ENCODE results near the gene RCL1. TPM values are rescaled to one million over a fixed set of nuclear protein-coding genes. Genes with fewer than 3 reads are reported as not detected.
A peak's percentile ranks its signal among the peaks of the same experiment; 100 is the strongest.

Gene RCL1
- total RNA-seq, 2 donors from 2014 or later: 27.0 to 49.4 TPM

DNA sequence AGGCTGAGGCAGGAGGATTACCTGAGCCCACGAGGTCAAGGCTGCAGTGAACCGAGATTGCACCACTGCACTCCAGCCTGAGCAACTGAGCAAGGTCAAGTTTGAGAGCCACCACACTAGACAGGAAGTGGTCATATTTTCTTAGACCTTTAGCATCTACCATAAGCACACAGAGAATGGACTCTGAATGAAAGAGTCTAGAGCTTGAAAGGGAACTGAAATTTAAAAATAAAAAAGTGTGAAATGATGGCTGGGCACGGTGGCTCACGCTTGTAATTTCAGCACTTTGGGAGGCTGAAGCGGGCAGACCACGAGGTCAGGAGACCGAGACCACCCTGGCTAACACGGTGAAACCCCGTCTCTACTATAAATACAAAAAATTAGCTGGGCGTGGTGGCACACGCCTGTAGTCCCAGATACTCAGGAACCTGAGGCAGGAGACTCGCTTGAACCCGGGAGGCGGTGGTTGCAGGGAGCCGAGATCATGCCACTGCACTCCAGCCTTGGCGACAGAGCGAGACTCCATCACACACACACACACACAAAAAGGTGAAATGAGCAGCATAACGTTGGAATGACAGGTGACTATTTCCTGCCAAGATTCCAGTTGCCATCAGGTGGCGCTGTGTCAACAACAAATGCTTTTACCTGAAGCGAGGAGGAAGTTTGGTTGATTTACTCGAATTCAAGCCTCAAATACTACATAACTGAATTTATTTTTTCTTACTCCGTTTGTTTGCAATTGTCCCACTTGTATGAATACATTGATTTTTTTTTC is 30.4 kb upstream of the RCL1 start:
- peak; percentile 82 to 90 (median 86) for DNase-seq
- ATAC-seq: peak; percentile 87
- no peaks in the 10 kb centered on the region for H3K27me3 ChIP-seq
- intact Hi-C loops (cut with DNase I): loop anchor here (10.0 kb wide), 1 partner anchor 233 kb away; no protein-coding TSS in a partner anchor
- peak overlapping the region in 3 of 4 donors; percentile 3 to 75 (median 32) for H3K27ac ChIP-seq
- peaks cover 12% of the 10 kb centered on the region for H3K4me1 ChIP-seq
- no peak overlapping the region for H3K4me3 ChIP-seq
- TF ChIP-seq POLR2A (IDR thresholded peaks at IDR 0.05): no peak
- TF ChIP-seq, protein P1, sequence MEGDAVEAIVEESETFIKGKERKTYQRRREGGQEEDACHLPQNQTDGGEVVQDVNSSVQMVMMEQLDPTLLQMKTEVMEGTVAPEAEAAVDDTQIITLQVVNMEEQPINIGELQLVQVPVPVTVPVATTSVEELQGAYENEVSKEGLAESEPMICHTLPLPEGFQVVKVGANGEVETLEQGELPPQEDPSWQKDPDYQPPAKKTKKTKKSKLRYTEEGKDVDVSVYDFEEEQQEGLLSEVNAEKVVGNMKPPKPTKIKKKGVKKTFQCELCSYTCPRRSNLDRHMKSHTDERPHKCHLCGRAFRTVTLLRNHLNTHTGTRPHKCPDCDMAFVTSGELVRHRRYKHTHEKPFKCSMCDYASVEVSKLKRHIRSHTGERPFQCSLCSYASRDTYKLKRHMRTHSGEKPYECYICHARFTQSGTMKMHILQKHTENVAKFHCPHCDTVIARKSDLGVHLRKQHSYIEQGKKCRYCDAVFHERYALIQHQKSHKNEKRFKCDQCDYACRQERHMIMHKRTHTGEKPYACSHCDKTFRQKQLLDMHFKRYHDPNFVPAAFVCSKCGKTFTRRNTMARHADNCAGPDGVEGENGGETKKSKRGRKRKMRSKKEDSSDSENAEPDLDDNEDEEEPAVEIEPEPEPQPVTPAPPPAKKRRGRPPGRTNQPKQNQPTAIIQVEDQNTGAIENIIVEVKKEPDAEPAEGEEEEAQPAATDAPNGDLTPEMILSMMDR (IDR thresholded peaks at IDR 0.05): peak; percentile 69 to 96 (median 91)
- H3K9me3 ChIP-seq: no peaks in the 10 kb centered on the region
- no peaks in the 10 kb centered on the region for H3K36me3 ChIP-seq (replicated peaks in 1 of 2; ENCODE audit: insufficient read depth in 1 of 2, low read depth in 2 of 2)
- 15 to 16% methylated on average over 22 of the region's 22 CpGs for WGBS, 2 donors

DNA sequence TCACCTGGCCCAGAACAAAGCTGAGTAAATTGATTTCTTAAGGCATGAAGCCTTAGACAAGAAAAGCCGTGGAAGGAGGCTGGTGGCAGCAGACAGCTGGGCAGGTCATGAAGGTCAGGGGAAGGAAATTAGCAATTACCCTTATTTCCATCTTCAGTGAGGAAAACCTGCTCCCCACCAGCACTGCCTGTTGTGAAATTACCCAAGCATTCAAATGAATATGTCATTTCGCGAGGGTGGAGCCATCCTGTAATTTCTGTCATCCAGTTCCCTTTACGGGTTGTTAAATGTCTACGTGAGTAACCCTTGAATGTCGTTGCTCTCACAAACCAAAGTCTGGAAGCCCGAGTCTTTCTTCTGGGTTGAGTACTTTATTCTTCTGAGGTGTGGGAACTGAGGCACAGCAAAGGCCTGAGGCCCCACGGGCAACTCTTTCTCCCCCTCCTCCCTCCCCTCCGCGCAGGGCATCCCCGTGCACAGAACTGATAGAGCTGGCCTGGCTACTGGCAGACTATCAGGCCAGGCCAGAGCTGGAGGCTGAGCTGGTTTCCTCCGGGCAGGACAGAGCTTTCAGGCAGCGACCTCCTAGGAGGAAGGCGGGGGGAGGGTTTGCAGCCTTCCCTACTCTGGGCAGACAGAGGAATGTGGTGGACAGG is 29.7 kb upstream of the RCL1 start:
- Histone ChIP-seq H3K27ac (peak overlapping the region in 3 of 4 donors; percentile 3 to 75 (median 32)), H3K4me3 (no peak overlapping the region), H3K36me3 (replicated peaks in 1 of 2; ENCODE audit: insufficient read depth in 1 of 2, low read depth in 2 of 2) (no peaks in the 10 kb centered on the region), H3K4me1 (peaks cover 12% of the 10 kb centered on the region), H3K9me3 (no peaks in the 10 kb centered on the region), H3K27me3 (no peaks in the 10 kb centered on the region)
- TF ChIP-seq, protein P1 (IDR thresholded peaks at IDR 0.05): no peak
- TF ChIP-seq POLR2A (IDR thresholded peaks at IDR 0.05): no peak
- DNase-seq: peak in 1 of 4 donors; percentile 57
- intact Hi-C loops (cut with DNase I): loop anchor here (10.0 kb wide), 1 partner anchor 232 kb away; no protein-coding TSS in a partner anchor
- WGBS, 2 donors: 42 to 44% methylated on average over 13 to 14 of the region's 14 CpGs
- ATAC-seq: peak; percentile 29

DNA sequence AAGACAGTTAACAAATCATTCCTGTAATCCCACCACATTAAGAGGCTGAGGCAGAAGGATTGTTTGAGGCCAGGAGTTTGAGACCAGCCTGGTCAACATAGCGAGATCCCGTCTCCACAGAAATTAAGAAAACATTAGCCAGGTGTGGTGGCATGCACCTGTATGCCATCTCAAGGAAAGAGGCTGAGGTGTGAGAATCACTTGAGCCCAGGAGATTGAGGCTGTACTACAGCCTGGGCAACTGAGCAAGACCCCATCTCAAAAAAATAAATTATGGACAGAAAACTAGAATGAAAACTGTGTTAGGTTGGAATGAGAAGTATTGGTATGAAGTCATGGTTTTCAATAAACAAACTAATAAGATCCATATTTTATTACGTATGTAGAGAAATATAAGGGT is 28.7 kb upstream of the RCL1 start:
- Histone ChIP-seq H3K4me1 (peaks cover 12% of the 10 kb centered on the region), H3K9me3 (no peaks in the 10 kb centered on the region), H3K36me3 (replicated peaks in 1 of 2; ENCODE audit: insufficient read depth in 1 of 2, low read depth in 2 of 2) (no peaks in the 10 kb centered on the region), H3K27me3 (no peaks in the 10 kb centered on the region), H3K4me3 (no peak overlapping the region), H3K27ac (no peak overlapping the region)
- TF ChIP-seq POLR2A (IDR thresholded peaks at IDR 0.05): no peak
- TF ChIP-seq, protein P1 (IDR thresholded peaks at IDR 0.05): no peak
- intact Hi-C loops (cut with DNase I): loop anchor here (10.0 kb wide), 1 partner anchor 231 kb away; no protein-coding TSS in a partner anchor
- no peak for DNase-seq
- ATAC-seq: no peak
- 58 to 68% methylated on average over 3 of the region's 3 CpGs for WGBS, 2 donors

DNA sequence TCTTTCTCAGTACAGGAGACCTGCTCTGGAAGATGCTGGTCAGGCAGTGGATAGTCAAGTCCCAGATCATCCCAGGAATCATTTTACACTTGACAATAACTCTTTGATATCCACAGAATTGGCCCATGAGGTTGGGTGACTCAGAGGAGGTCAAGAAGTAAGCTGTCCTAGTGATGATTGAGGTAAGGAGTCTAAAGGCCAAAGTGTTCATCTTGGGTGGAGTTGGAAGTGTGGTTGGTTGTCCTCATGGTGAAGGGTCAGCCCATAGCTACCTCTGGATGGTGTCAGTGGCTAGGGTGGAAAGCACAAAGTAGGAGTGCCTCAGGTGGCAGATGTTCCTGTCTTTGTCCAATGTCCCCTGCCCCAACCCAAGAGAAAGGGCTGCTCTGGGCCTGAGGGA is 24.1 kb upstream of the RCL1 start:
- no peaks in the 10 kb centered on the region for H3K36me3 ChIP-seq (replicated peaks in 1 of 2; ENCODE audit: insufficient read depth in 1 of 2, low read depth in 2 of 2)

More for the DNA sequence above, 24.1 kb upstream of the RCL1 start:
- no peak overlapping the region for H3K27ac ChIP-seq
- H3K27me3 ChIP-seq: no peaks in the 10 kb centered on the region
- intact Hi-C loops (cut with DNase I): loop anchor here (10.0 kb wide), 1 partner anchor 226 kb away; no protein-coding TSS in a partner anchor
- no peaks in the 10 kb centered on the region for H3K4me1 ChIP-seq
- no peak overlapping the region for H3K4me3 ChIP-seq
- DNase-seq (no peak), ATAC-seq (no peak)
- no peaks in the 10 kb centered on the region for H3K9me3 ChIP-seq
- no peak for TF ChIP-seq POLR2A (IDR thresholded peaks at IDR 0.05)
- TF ChIP-seq, protein P1 (IDR thresholded peaks at IDR 0.05): no peak
